HepG2 (cell line): Measurements from ENCODE around the gene CDH23. TPM values are rescaled to one million over a fixed set of nuclear protein-coding genes. Genes with fewer than 3 reads are reported as not detected.

Experiments used
- ATAC-seq: fragments of 200-7000 bp; cut with Tn5 transposase; 3 replicates; pipeline ENCODE4 v1.9.1; 2020; ENCODE audit warnings: mild to moderate bottlenecking, moderate library complexity
- BruUV-seq: library from RNA; stranded (reverse); fragments of 400-500 nt; replicated peaks from 2 replicates; lab custom pipeline; 2021; lab: Mats Ljungman, UMichigan
- CTCF ChIA-PET: fragments of 300-600 bp; formaldehyde crosslinking; extraction: SDS; loops from one replicate; lab custom pipeline; 2021; ENCODE audit warnings: low total read pairs, inconsistent platforms, low intra/inter-chr PET ratio; lab: Yijun Ruan, JAX
- POLR2A ChIA-PET: fragments of 350-600 bp; sonication (Branson Sonifier 250); formaldehyde crosslinking; loops from one replicate; lab custom pipeline; 2020; ENCODE audit warnings: antibody characterized with exemption, inconsistent platforms; lab: Yijun Ruan, JAX
- DNase-seq: peaks from one replicate; pipeline ENCODE4 v3.0.0-alpha.2; 2015; ENCODE audit warnings: low spot score
- FAIRE-seq: peaks from 3 replicates; lab custom pipeline; 2011; peaks lifted over from hg19 to GRCh38; lab: Jason Lieb, UNC
- H2AFZ ChIP-seq: one replicate; pipeline ENCODE4 v1.6.1; 2011; ENCODE audit warnings: low read length, inconsistent platforms
- H3K27ac ChIP-seq: fragments of 300-600 bp; 3 replicates; pipeline ENCODE4 v1.8.0; 2011; ENCODE audit warnings: mixed run types, mild to moderate bottlenecking, mixed read lengths, low read length, inconsistent platforms; ENCODE audit not compliant: insufficient read depth; ENCODE audit errors: extremely low read length
- H3K27me3 ChIP-seq, 2 experiments: fragments of 200-600 bp in 1 of 2; 2 replicates in 1 of 2; 3 replicates in 1 of 2; pipeline versions ENCODE4 v1.6.0 to v1.8.0; 2011; ENCODE audit warnings: low read length in 2 of 2, mild to moderate bottlenecking in 2 of 2, moderate library complexity in 2 of 2, inconsistent platforms in 1 of 2; ENCODE audit not compliant: insufficient read depth in 2 of 2, control insufficient read depth in 1 of 2
- H3K36me3 ChIP-seq, 2 experiments: fragments of 200-600 bp in 1 of 2; replicated peaks in 1 of 2; 2 replicates in 1 of 2; 3 replicates in 1 of 2; pipeline versions ENCODE4 v1.5.1 to v1.8.0; 2011; ENCODE audit warnings: low read length in 2 of 2, inconsistent platforms in 1 of 2; ENCODE audit not compliant: insufficient read depth in 2 of 2, control insufficient read depth in 1 of 2
- H3K4me1 ChIP-seq: 2 replicates; pipeline ENCODE4 v1.5.1; 2012; ENCODE audit warnings: low read length, inconsistent platforms; ENCODE audit not compliant: insufficient read depth
- H3K4me2 ChIP-seq: 2 replicates; pipeline ENCODE4 v1.6.0; 2011; ENCODE audit warnings: low read depth, low read length, inconsistent platforms
- H3K4me3 ChIP-seq, 3 experiments: fragments of 200-600 bp in 1 of 3; sonication (generic), shearing (Covaris generic) in 1 of 3; replicated peaks in 1 of 3; 2 replicates each; pipeline ENCODE4 v1.5.1; 2011 to 2016; ENCODE audit warnings: low read length in 3 of 3, inconsistent platforms in 2 of 3, low read depth in 2 of 3, mild to moderate bottlenecking in 2 of 3, control low read depth in 1 of 3, mixed read lengths in 1 of 3; ENCODE audit not compliant: insufficient read depth in 1 of 3
- H3K79me2 ChIP-seq: one replicate; pipeline ENCODE4 v1.6.1; 2011; ENCODE audit warnings: low read length, inconsistent platforms; ENCODE audit not compliant: insufficient read depth
- H3K9ac ChIP-seq: 2 replicates; pipeline ENCODE4 v1.6.0; 2011; ENCODE audit warnings: mild to moderate bottlenecking, low read depth, low read length, inconsistent platforms; ENCODE audit not compliant: insufficient read depth
- H3K9me3 ChIP-seq: 2 replicates; pipeline ENCODE4 v1.5.1; 2012; ENCODE audit warnings: mild to moderate bottlenecking, low read length
- H4K20me1 ChIP-seq: 2 replicates; pipeline ENCODE4 v1.6.0; 2011; ENCODE audit warnings: inconsistent platforms, mild to moderate bottlenecking, low read length, moderate library complexity; ENCODE audit not compliant: insufficient read depth
- AGO1 ChIP-seq: fragments of 200-400 bp; formaldehyde crosslinking; IDR thresholded peaks from 2 replicates; pipeline ENCODE4 v1.6.1; 2017; ENCODE audit warnings: mild to moderate bottlenecking, low read depth, low read length, moderate library complexity; ENCODE audit not compliant: poor library complexity, severe bottlenecking
- CBX5 ChIP-seq: sonication (generic); formaldehyde crosslinking; IDR thresholded peaks from 2 replicates; pipeline ENCODE4 v1.4.0; 2020; ENCODE audit warnings: missing genetic modification reagents, borderline replicate concordance
- HMGA1 ChIP-seq: sonication (generic); formaldehyde crosslinking; conservative IDR thresholded peaks from 2 replicates; pipeline ENCODE4 v1.4.0; 2020; ENCODE audit warnings: missing genetic modification reagents
- MTERF4 ChIP-seq: sonication (generic); formaldehyde crosslinking; IDR thresholded peaks from 2 replicates; pipeline ENCODE4 v1.8.0; 2023; ENCODE audit warnings: mild to moderate bottlenecking, missing genetic modification reagents
- MYC ChIP-seq: sonication (generic); formaldehyde crosslinking; IDR thresholded peaks from 2 replicates; pipeline ENCODE4 v1.9.0; 2021; ENCODE audit warnings: missing genetic modification reagents, borderline replicate concordance
- NFKBIZ ChIP-seq: IDR thresholded peaks from 2 replicates; pipeline ENCODE4 v1.6.1; 2018; ENCODE audit warnings: missing genetic modification reagents, missing compliant biosample characterization
- PHF8 ChIP-seq: sonication (generic); formaldehyde crosslinking; IDR thresholded peaks from 2 replicates; pipeline ENCODE4 v1.5.0; 2020; ENCODE audit warnings: missing genetic modification reagents
- ZFX ChIP-seq: sonication (generic); formaldehyde crosslinking; IDR thresholded peaks from 2 replicates; pipeline ENCODE4 v1.4.0; 2020; ENCODE audit warnings: mild to moderate bottlenecking, low read depth, missing genetic modification reagents, moderate library complexity
- ZMAT3 ChIP-seq: sonication (generic); formaldehyde crosslinking; conservative IDR thresholded peaks from 2 replicates; pipeline ENCODE4 v1.7.0; 2021; ENCODE audit warnings: missing genetic modification reagents
- ZNF101 ChIP-seq: sonication (generic); formaldehyde crosslinking; IDR thresholded peaks from 2 replicates; pipeline ENCODE4 v1.4.0; 2020; ENCODE audit warnings: mild to moderate bottlenecking, low read depth, missing genetic modification reagents, borderline replicate concordance
- ZNF33B ChIP-seq: sonication (generic); formaldehyde crosslinking; IDR thresholded peaks from 2 replicates; pipeline ENCODE4 v1.5.1; 2020; ENCODE audit warnings: mild to moderate bottlenecking, missing genetic modification reagents
- ZNF572 ChIP-seq: sonication (generic); formaldehyde crosslinking; IDR thresholded peaks from 2 replicates; pipeline ENCODE4 v1.5.1; 2020; ENCODE audit warnings: mild to moderate bottlenecking, missing genetic modification reagents
- ZNF670 ChIP-seq: sonication (generic); formaldehyde crosslinking; IDR thresholded peaks from 2 replicates; pipeline ENCODE4 v1.8.0; 2022; ENCODE audit warnings: mild to moderate bottlenecking, missing genetic modification reagents, borderline replicate concordance
- ZNF746 ChIP-seq: sonication (generic); formaldehyde crosslinking; IDR thresholded peaks from 2 replicates; pipeline ENCODE4 v1.8.0; 2022; ENCODE audit warnings: mild to moderate bottlenecking, missing genetic modification reagents
- ZUFSP ChIP-seq: sonication (generic); formaldehyde crosslinking; IDR thresholded peaks from 2 replicates; pipeline ENCODE4 v1.9.0; 2021; ENCODE audit warnings: missing genetic modification reagents, mild to moderate bottlenecking, borderline replicate concordance
- WGBS: methylation state at CpG from one replicate; pipeline ENCODE4 v1.1.6; 2017; ENCODE audit warnings: low lambda C conversion rate; 5-methylcytosine and 5-hydroxymethylcytosine counted together
- in situ Hi-C: cut with HindIII; loops from 2 replicates; pipeline ENCODE4 v1.10.0; 2017; ENCODE audit warnings: low pct_unique_long_range_greater_than_20kb; ENCODE audit not compliant: extremely low pct_ligation_motif_present
- intact Hi-C: fragments of 100-400 bp; cut with micrococcal nuclease; formaldehyde crosslinking; loops from one replicate; pipeline ENCODE4 v1.10.0; 2022; ENCODE audit not compliant: unreplicated experiment
- polyA plus RNA-seq, 8 experiments: library from polyadenylated mRNA; depleted of rRNA in 3 of 8; stranded (reverse) in 7 of 8; unstranded in 1 of 8; fragments of >200 nt; fragmentation: Illumina TruSeq in 4 of 8; extraction: Trizol in 4 of 8; gene quantifications; 2 replicates each; pipeline versions ENCODE4 v1.2.1 to v1.2.3, GENCODE V29; 2011 to 2016; ENCODE audit warnings: low read depth in 4 of 8, missing spikeins in 1 of 8, mixed read lengths in 1 of 8; ENCODE audit not compliant: insufficient read depth in 1 of 8
- total RNA-seq, 5 experiments: library from RNA; depleted of rRNA; stranded (reverse); fragments of >200 nt; fragmentation: Illumina TruSeq; extraction: Trizol; gene quantifications; 2 replicates each; pipeline ENCODE4 v1.2.3, GENCODE V29; 2016; ENCODE audit warnings: low read depth in 1 of 5

The CDH23 gene
- total and polyA plus RNA-seq, 2 of the 13 experiments (the other 11 are each of a cell fraction or from before 2014, with no cell fraction given) = 0.13 TPM; not detected in 1

DNA sequence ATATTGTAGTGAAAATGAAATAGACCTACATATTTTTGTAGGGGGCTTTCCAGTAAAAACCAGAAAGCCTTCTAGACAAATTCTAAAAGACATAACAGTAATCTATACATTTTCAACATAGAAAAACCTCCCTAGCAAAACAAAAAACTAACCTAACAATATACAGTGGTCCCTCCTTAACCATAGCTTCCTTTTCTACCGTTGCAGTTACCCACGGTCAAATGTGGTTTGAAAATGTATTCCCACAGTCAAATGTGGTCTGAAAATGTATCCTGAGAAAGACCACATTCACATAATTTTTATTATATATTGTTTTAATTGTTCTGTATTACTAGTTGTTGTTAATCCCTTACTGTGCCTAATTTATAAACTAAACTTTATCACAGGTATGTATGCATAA lies 448.0 kb downstream of the CDH23 start:
- intact Hi-C loops = no loop called here
- 84% methylated on average over 2 of the region's 2 CpGs for WGBS
- Histone ChIP-seq H3K9ac (no peak overlapping the region), H3K79me2 (peaks cover 97% of the 10 kb centered on the region), H3K4me3 (no peak overlapping the region), H3K27ac (no peak overlapping the region), H3K27me3 (no peaks in the 10 kb centered on the region), H3K4me2 (no peak overlapping the region), H3K4me1 (peaks cover 46% of the 10 kb centered on the region), H3K36me3 (peaks cover 0 to 4% of the 10 kb centered on the region in 2 experiments; a peak in 3 of 5 replicates), H4K20me1 (peaks cover 65% of the 10 kb centered on the region), H3K9me3 (no peaks in the 10 kb centered on the region), H2AFZ (no peak overlapping the region)
- FAIRE-seq = no peak
- no peak for ATAC-seq
- POLR2A ChIA-PET = no interaction called here
- TF ChIP-seq MYC (CRISPR knock-in tag) (no peak), ZNF572 (CRISPR knock-in tag) (no peak), ZFX (CRISPR knock-in tag) (no peak), ZNF33B (CRISPR knock-in tag) (no peak), ZUFSP (CRISPR knock-in tag) (no peak), ZNF101 (no peak), CBX5 (CRISPR knock-in tag) (no peak), HMGA1 (CRISPR knock-in tag) (no peak), ZNF670 (no peak), PHF8 (CRISPR knock-in tag) (no peak), ZNF746 (CRISPR knock-in tag) (no peak), ZMAT3 (CRISPR knock-in tag) (no peak), NFKBIZ (no peak), AGO1 (no peak), MTERF4 (CRISPR knock-in tag) (no peak)
- CTCF ChIA-PET = no interaction called here
- in situ Hi-C loops = loop anchor here (5.0 kb wide), 1 partner anchor 48 kb away; no protein-coding TSS in a partner anchor
- DNase-seq = no peak
- BruUV-seq = no TSS peak
